Adrenal gland (tissue), 5 donors: ENCODE results near the gene SH3BP4.

Experiments
- POLR2A ChIP-seq, 2 donors: fragments of 450-650 bp; IDR thresholded peaks; one replicate each; pipeline ENCODE4 v1.6.1; 2017; ENCODE audit warnings: antibody characterized with exemption in 2 of 2, mild to moderate bottlenecking in 2 of 2, moderate library complexity in 1 of 2
- TF ChIP-seq, protein P1 (sequence below), 6 experiments: fragments of 450-650 bp in 4 of 6; fragments of 200-600 bp in 2 of 6; sonication (generic) in 1 of 6; IDR thresholded peaks; 1 replicate in 5 of 6; 2 replicates in 1 of 6; pipeline versions ENCODE4 v1.5.1 to v1.8.0; 2016 to 2021; ENCODE audit warnings: antibody characterized with exemption in 6 of 6, mild to moderate bottlenecking in 2 of 6, moderate library complexity in 1 of 6
- donor health status: DM: no; HTN: no; CAD: no.

- no peak for TF ChIP-seq POLR2A (IDR thresholded peaks at IDR 0.05)
- TF ChIP-seq, protein P1, sequence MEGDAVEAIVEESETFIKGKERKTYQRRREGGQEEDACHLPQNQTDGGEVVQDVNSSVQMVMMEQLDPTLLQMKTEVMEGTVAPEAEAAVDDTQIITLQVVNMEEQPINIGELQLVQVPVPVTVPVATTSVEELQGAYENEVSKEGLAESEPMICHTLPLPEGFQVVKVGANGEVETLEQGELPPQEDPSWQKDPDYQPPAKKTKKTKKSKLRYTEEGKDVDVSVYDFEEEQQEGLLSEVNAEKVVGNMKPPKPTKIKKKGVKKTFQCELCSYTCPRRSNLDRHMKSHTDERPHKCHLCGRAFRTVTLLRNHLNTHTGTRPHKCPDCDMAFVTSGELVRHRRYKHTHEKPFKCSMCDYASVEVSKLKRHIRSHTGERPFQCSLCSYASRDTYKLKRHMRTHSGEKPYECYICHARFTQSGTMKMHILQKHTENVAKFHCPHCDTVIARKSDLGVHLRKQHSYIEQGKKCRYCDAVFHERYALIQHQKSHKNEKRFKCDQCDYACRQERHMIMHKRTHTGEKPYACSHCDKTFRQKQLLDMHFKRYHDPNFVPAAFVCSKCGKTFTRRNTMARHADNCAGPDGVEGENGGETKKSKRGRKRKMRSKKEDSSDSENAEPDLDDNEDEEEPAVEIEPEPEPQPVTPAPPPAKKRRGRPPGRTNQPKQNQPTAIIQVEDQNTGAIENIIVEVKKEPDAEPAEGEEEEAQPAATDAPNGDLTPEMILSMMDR (IDR thresholded peaks at IDR 0.05), result no peak
Measured at GRCh38 chr2:235011929-235012631, 60.3 kb downstream of the SH3BP4 start.
